Prostate gland (tissue), 2 donors: ENCODE results near the gene SH2D3C. TPM values are rescaled to one million over a fixed set of nuclear protein-coding genes. Genes with fewer than 3 reads are reported as not detected.

Experiments used
- DNase-seq: peaks from one replicate; pipeline ENCODE4 v3.0.0-alpha.2; 2019; ENCODE audit warnings: low spot score
- H3K27ac ChIP-seq, 2 donors: fragments of 200-600 bp; sonication (generic); 2 replicates each; pipeline ENCODE4 v1.5.1; 2017 to 2019
- H3K27me3 ChIP-seq: fragments of 200-600 bp; sonication (generic); replicated peaks from 2 replicates; pipeline ENCODE4 v1.5.1; 2019; ENCODE audit not compliant: insufficient read depth
- H3K36me3 ChIP-seq, 2 donors: fragments of 200-600 bp; sonication (generic); 1 replicate in 1 of 2; 2 replicates in 1 of 2; pipeline versions ENCODE4 v1.5.1 to v1.8.1; 2017 to 2019
- H3K4me1 ChIP-seq: fragments of 200-600 bp; sonication (generic); replicated peaks from 2 replicates; pipeline ENCODE4 v1.5.1; 2019
- H3K4me3 ChIP-seq, 2 donors: fragments of 200-600 bp; sonication (generic); 2 replicates each; pipeline ENCODE4 v1.5.1; 2017 to 2019
- H3K9me3 ChIP-seq: fragments of 200-600 bp; sonication (generic); 2 replicates; pipeline ENCODE4 v1.5.1; 2017
- CTCF ChIP-seq, 4 experiments: fragments of 200-600 bp in 2 of 4; fragments of 450-650 bp in 2 of 4; sonication (generic) in 2 of 4; IDR thresholded peaks; 1 replicate in 3 of 4; 2 replicates in 1 of 4; pipeline ENCODE4 v1.5.1; 2016 to 2019; ENCODE audit warnings: antibody characterized with exemption in 4 of 4, mild to moderate bottlenecking in 2 of 4, moderate library complexity in 2 of 4
- POLR2A ChIP-seq: fragments of 450-650 bp; IDR thresholded peaks from one replicate; pipeline ENCODE4 v1.6.1; 2016; ENCODE audit warnings: antibody characterized with exemption, mild to moderate bottlenecking
- POLR2AphosphoS5 ChIP-seq: sonication (generic); formaldehyde crosslinking; IDR thresholded peaks from one replicate; pipeline ENCODE4 v1.6.1; 2017; ENCODE audit warnings: antibody characterized with exemption
- WGBS: methylation state at CpG from one replicate; pipeline ENCODE4 v1.1.5; 2018; 5-methylcytosine and 5-hydroxymethylcytosine counted together
- intact Hi-C: fragments of 100-400 bp; cut with DNase I; formaldehyde crosslinking; loops from one replicate; pipeline ENCODE4 v1.14.2; 2022
- total RNA-seq, 2 donors: library from RNA; depleted of rRNA; stranded (reverse); fragments of >200 nt; gene quantifications; one replicate each; pipeline ENCODE4 v1.1.0, GENCODE V29; 2016

Gene SH2D3C
- total RNA-seq, 2 donors from 2014 or later, result 5.5 to 11.4 TPM

GRCh38 chr9:127789179-127789578 lies 10.7 kb upstream of the SH2D3C start:
- WGBS, result 86% methylated on average over 25 of the region's 25 CpGs
- Histone ChIP-seq H3K4me1 (peaks cover 17% of the 10 kb centered on the region), H3K4me3 (no peak overlapping the region), H3K36me3 (peaks cover 16 to 25% of the 10 kb centered on the region in 2 donors), H3K27me3 (no peaks in the 10 kb centered on the region), H3K9me3 (no peaks in the 10 kb centered on the region), H3K27ac (no peak overlapping the region)
- no peak for DNase-seq
- intact Hi-C loops, result loop anchor here (5.0 kb wide), 2 partner anchors 128 to 202 kb away; partner anchors contain the start of gene ST6GALNAC4
- TF ChIP-seq POLR2A, result no peak
- TF ChIP-seq POLR2AphosphoS5, result no peak
- no peak for TF ChIP-seq CTCF (IDR thresholded peaks at IDR 0.05)

GRCh38 chr9:127788337-127789011 lies 10.0 kb upstream of the SH2D3C start:
- Histone ChIP-seq H3K27me3 (no peaks in the 10 kb centered on the region), H3K27ac (no peak overlapping the region), H3K9me3 (no peaks in the 10 kb centered on the region), H3K4me1 (peaks cover 11% of the 10 kb centered on the region), H3K4me3 (no peak overlapping the region), H3K36me3 (peaks cover 16 to 25% of the 10 kb centered on the region in 2 donors)
- no peak for TF ChIP-seq POLR2AphosphoS5
- no peak for TF ChIP-seq POLR2A
- no peak for TF ChIP-seq CTCF (IDR thresholded peaks at IDR 0.05)
- 90% methylated on average over 21 of the region's 26 CpGs for WGBS
- DNase-seq, result no peak
- intact Hi-C loops, result loop anchor here (5.0 kb wide), 2 partner anchors 129 to 201 kb away; partner anchors contain the start of gene ST6GALNAC4

- 1% methylated on average over 12 of the region's 12 CpGs for WGBS
- H3K27me3 ChIP-seq, result no peaks in the 10 kb centered on the region
- TF ChIP-seq POLR2AphosphoS5 (no peak), POLR2A (no peak), CTCF (IDR thresholded peaks at IDR 0.05) (peak in 3 of 4 experiments; percentile 16 to 45 (median 38))
- H3K4me1 ChIP-seq, result peaks cover 8% of the 10 kb centered on the region
- DNase-seq, result no peak
- peak overlapping the region; percentile 95 to 96 for H3K4me3 ChIP-seq
- no peaks in the 10 kb centered on the region for H3K9me3 ChIP-seq
- H3K27ac ChIP-seq, result peak overlapping the region; percentile 93 to 96
- intact Hi-C loops, result loop anchor here (5.0 kb wide), 2 partner anchors 131 to 199 kb away; partner anchors contain the start of gene ST6GALNAC4
- H3K36me3 ChIP-seq, result peaks cover 16 to 25% of the 10 kb centered on the region in 2 donors
Measured at GRCh38 chr9:127786773-127787104, 8.3 kb upstream of the SH2D3C start.

- Histone ChIP-seq H3K36me3 (peaks cover 16 to 25% of the 10 kb centered on the region in 2 donors), H3K4me1 (peaks cover 8% of the 10 kb centered on the region), H3K9me3 (no peaks in the 10 kb centered on the region), H3K4me3 (peak within 1 kb of the TSS; percentile 95 to 96), H3K27me3 (no peaks in the 10 kb centered on the region), H3K27ac (peak within 1 kb of the TSS; percentile 93 to 96)
- WGBS, result under 1% methylated on average over 53 of the region's 75 CpGs
- intact Hi-C loops, result loop anchor here (1.0 to 5.0 kb wide), 3 partner anchors 51 to 199 kb away; partner anchors contain the start of genes ST6GALNAC4 and TOR2A
- DNase-seq, result peak; percentile 89
- peak; percentile 82 for TF ChIP-seq POLR2A
- peak in 1 of 4 experiments; percentile 19 for TF ChIP-seq CTCF (IDR thresholded peaks at IDR 0.05)
- peak; percentile 34 for TF ChIP-seq POLR2AphosphoS5
Measured at GRCh38 chr9:127785933-127786772, 7.7 kb upstream of the SH2D3C start, which contains the start of gene CDK9. Gene CDK9, plus strand, starts transcription at chr9:127786034. Its CDS starts 115 bp downstream, at chr9:127786149.
